HEK293T (cell line): ENCODE measurements around the gene PLXDC1.

Experiments
- ELF4 ChIP-seq: fragments of 450-650 bp; IDR thresholded peaks from 2 replicates; pipeline ENCODE4 v1.6.1; 2017; ENCODE audit warnings: antibody characterized with exemption
- HDGF ChIP-seq: fragments of 450-650 bp; IDR thresholded peaks from 2 replicates; pipeline ENCODE4 v1.6.1; 2017; ENCODE audit warnings: antibody characterized with exemption, borderline replicate concordance
- TARDBP ChIP-seq: fragments of 450-650 bp; IDR thresholded peaks from 2 replicates; pipeline ENCODE4 v1.6.1; 2016

DNA sequence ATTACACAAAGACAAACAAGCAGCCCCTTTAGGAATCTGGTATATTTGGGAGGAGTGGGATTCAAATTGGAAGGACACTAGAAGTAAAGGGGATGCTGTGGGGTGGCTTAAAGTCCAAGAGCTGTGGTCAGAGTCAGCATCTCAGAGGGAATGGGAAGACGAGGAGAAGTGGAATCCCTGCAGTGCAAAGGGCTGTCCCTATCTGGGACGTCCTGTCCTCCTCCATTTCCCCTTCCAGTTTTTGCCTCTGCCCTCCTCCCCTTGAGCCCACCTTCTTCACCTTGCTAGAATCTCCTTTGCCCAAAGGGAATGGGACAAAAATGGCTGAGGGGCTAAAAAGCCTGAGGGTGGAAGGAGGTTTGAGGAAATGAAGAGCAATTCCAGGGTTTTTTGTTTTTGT lies 4.2 kb upstream of the PLXDC1 start:
- TF ChIP-seq ELF4: no peak
- TF ChIP-seq TARDBP: no peak
- no peak for TF ChIP-seq HDGF
